ENCODE measurements around the gene ARPC4. TPM values are rescaled to one million over a fixed set of nuclear protein-coding genes. Genes with fewer than 3 reads are reported as not detected.
"Not testable (repeated sequence)": the region's sequence is repeated elsewhere in the genome, so short reads cannot be mapped to it uniquely, and the experiment has no call there.

The ARPC4 gene
- total RNA-seq, 1 experiment from 2014 or later = 251 TPM

- DNase-seq (ENCODE audit: low read depth, low spot score) = no peak
- in situ Hi-C loops (cut with HindIII; ENCODE audit: low pct_unique_long_range_greater_than_20kb, low sequenced_read_pairs) = no loop called here
Observed at GRCh38 chr3:9768141-9768775, 24.6 kb upstream of the ARPC4 start.

- in situ Hi-C loops (cut with HindIII; ENCODE audit: low pct_unique_long_range_greater_than_20kb, low sequenced_read_pairs) = no loop called here
Observed at GRCh38 chr3:9769012-9769411, 23.9 kb upstream of the ARPC4 start.

GRCh38 chr3:9769426-9770275 is 23.2 kb upstream of the ARPC4 start, which contains the start of gene CAMK1:
TSS of gene CAMK1 (minus strand) at chr3:9769947. CDS start at chr3:9767749, 2,198 bp downstream.
- in situ Hi-C loops (cut with HindIII; ENCODE audit: low pct_unique_long_range_greater_than_20kb, low sequenced_read_pairs) = no loop called here
- no peak for DNase-seq (ENCODE audit: low read depth, low spot score)

More at GRCh38 chr3:9769012-9769411, 23.9 kb upstream of the ARPC4 start:
- DNase-seq (ENCODE audit: low read depth, low spot score) = no peak

GRCh38 chr3:9770276-9770812 is 22.5 kb upstream of the ARPC4 start:
- in situ Hi-C loops (cut with HindIII; ENCODE audit: low pct_unique_long_range_greater_than_20kb, low sequenced_read_pairs) = no loop called here
- DNase-seq (ENCODE audit: low read depth, low spot score) = no peak

GRCh38 chr3:9771007-9771406 is 21.9 kb upstream of the ARPC4 start:
- in situ Hi-C loops (cut with HindIII; ENCODE audit: low pct_unique_long_range_greater_than_20kb, low sequenced_read_pairs); DNase-seq (ENCODE audit: low read depth, low spot score): not testable (repeated sequence)

GRCh38 chr3:9776896-9777693 is 15.8 kb upstream of the ARPC4 start:
- in situ Hi-C loops (cut with HindIII; ENCODE audit: low pct_unique_long_range_greater_than_20kb, low sequenced_read_pairs) = no loop called here
- no peak for DNase-seq (ENCODE audit: low read depth, low spot score)

GRCh38 chr3:9777694-9778021 is 15.2 kb upstream of the ARPC4 start:
- no peak for DNase-seq (ENCODE audit: low read depth, low spot score)
- in situ Hi-C loops (cut with HindIII; ENCODE audit: low pct_unique_long_range_greater_than_20kb, low sequenced_read_pairs) = no loop called here

- no peak for DNase-seq (ENCODE audit: low read depth, low spot score)
Observed at GRCh38 chr3:9778143-9779074, 14.5 kb upstream of the ARPC4 start.

GRCh38 chr3:9779075-9779593 is 13.7 kb upstream of the ARPC4 start:
- in situ Hi-C loops (cut with HindIII; ENCODE audit: low pct_unique_long_range_greater_than_20kb, low sequenced_read_pairs) = no loop called here
- no peak for DNase-seq (ENCODE audit: low read depth, low spot score)

More at GRCh38 chr3:9778143-9779074, 14.5 kb upstream of the ARPC4 start:
- in situ Hi-C loops (cut with HindIII; ENCODE audit: low pct_unique_long_range_greater_than_20kb, low sequenced_read_pairs) = no loop called here

GRCh38 chr3:9779721-9780457 is 13.0 kb upstream of the ARPC4 start:
- no peak for DNase-seq (ENCODE audit: low read depth, low spot score)
- in situ Hi-C loops (cut with HindIII; ENCODE audit: low pct_unique_long_range_greater_than_20kb, low sequenced_read_pairs) = no loop called here

- DNase-seq (ENCODE audit: low read depth, low spot score) = no peak
- in situ Hi-C loops (cut with HindIII; ENCODE audit: low pct_unique_long_range_greater_than_20kb, low sequenced_read_pairs) = no loop called here
Observed at GRCh38 chr3:9780458-9780812, 12.4 kb upstream of the ARPC4 start.

GRCh38 chr3:9780910-9781309 is 12.0 kb upstream of the ARPC4 start:
- DNase-seq (ENCODE audit: low read depth, low spot score) = no peak
- in situ Hi-C loops (cut with HindIII; ENCODE audit: low pct_unique_long_range_greater_than_20kb, low sequenced_read_pairs) = no loop called here

GRCh38 chr3:9781551-9781950 is 11.3 kb upstream of the ARPC4 start:
- DNase-seq (ENCODE audit: low read depth, low spot score) = no peak
- in situ Hi-C loops (cut with HindIII; ENCODE audit: low pct_unique_long_range_greater_than_20kb, low sequenced_read_pairs) = no loop called here

- in situ Hi-C loops (cut with HindIII; ENCODE audit: low pct_unique_long_range_greater_than_20kb, low sequenced_read_pairs) = no loop called here
- DNase-seq (ENCODE audit: low read depth, low spot score) = no peak
Observed at GRCh38 chr3:9781978-9782603, 10.8 kb upstream of the ARPC4 start.

- in situ Hi-C loops (cut with HindIII; ENCODE audit: low pct_unique_long_range_greater_than_20kb, low sequenced_read_pairs) = no loop called here
- DNase-seq (ENCODE audit: low read depth, low spot score) = peak; percentile 35
Observed at GRCh38 chr3:9782770-9783169, 10.1 kb upstream of the ARPC4 start.

GRCh38 chr3:9783954-9784353 is 8.9 kb upstream of the ARPC4 start:
- in situ Hi-C loops (cut with HindIII; ENCODE audit: low pct_unique_long_range_greater_than_20kb, low sequenced_read_pairs) = no loop called here
- DNase-seq (ENCODE audit: low read depth, low spot score) = no peak

All from SK-MEL-5 (cell line).